HG03108 (cell line): Measurements from ENCODE around the gene OR4E1.
"Not testable (repeated sequence)": the region's sequence is repeated elsewhere in the genome, so short reads cannot be mapped to it uniquely, and the experiment has no call there.

Experiments used
- ATAC-seq: cut with Tn5 transposase; IDR thresholded peaks from one replicate; pipeline ENCODE4 v1.9.1; 2021; ENCODE audit warnings: moderate library complexity; ENCODE audit not compliant: unreplicated experiment

The OR4E1 gene

GRCh38 chr14:21653331-21653885, 20.2 kb downstream of the OR4E1 start, which contains the start of gene OR4E2:
OR4E2 (plus strand) TSS chr14:21653835; CDS start chr14:21665083, 11,248 bp downstream.
- no peak for ATAC-seq

- no peak for ATAC-seq
Measured at GRCh38 chr14:21652209-21652808, 21.3 kb downstream of the OR4E1 start.

GRCh38 chr14:21647380-21647779, 26.2 kb downstream of the OR4E1 start:
- ATAC-seq: no peak

- ATAC-seq: no peak
Measured at GRCh38 chr14:21643407-21643806, 30.2 kb downstream of the OR4E1 start.

GRCh38 chr14:21642683-21643082, 30.9 kb downstream of the OR4E1 start:
- ATAC-seq: no peak

- ATAC-seq: no peak
Measured at GRCh38 chr14:21634840-21635239, 38.8 kb downstream of the OR4E1 start, which contains the start of gene OR10G2. OR10G2 (minus strand) TSS chr14:21634940; CDS start chr14:21634842, 98 bp downstream.

GRCh38 chr14:21631084-21631483, 42.5 kb downstream of the OR4E1 start:
- ATAC-seq: no peak

GRCh38 chr14:21630503-21630902, 43.1 kb downstream of the OR4E1 start:
- ATAC-seq: not testable (repeated sequence)

GRCh38 chr14:21626491-21627230, 47.0 kb downstream of the OR4E1 start:
- no peak for ATAC-seq
